Fibroblast of skin of abdomen (primary cell): ENCODE measurements around the gene PNRC2.
A peak's percentile ranks its signal among the peaks of the same experiment; 100 is the strongest.
"Not testable (repeated sequence)": the region's sequence is repeated elsewhere in the genome, so short reads cannot be mapped to it uniquely, and the experiment has no call there.

ENCODE experiments used
- DNase-seq: peaks from one replicate; pipeline ENCODE4 v3.0.0-alpha.2; 2013

The PNRC2 gene

DNA sequence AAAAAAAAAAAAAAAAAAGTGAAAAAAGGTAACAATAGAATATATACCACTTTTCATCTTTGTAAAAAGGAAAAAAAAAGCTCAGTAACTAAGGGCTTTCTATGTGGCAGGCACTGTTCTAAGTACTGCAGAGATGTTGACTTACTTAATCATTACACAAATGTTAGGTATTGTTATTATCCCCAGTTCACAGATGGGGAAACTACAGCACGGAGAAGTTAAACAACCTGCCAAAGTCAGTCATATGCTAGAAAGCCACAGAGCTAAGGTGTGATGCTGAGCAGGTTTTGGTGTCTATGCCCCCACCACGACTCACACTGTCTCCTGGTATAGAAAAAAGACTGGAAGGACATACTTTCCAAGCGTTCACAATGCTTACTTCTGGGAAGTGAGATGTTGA lies 6.6 kb upstream of the PNRC2 start:
- no peak for DNase-seq

DNA sequence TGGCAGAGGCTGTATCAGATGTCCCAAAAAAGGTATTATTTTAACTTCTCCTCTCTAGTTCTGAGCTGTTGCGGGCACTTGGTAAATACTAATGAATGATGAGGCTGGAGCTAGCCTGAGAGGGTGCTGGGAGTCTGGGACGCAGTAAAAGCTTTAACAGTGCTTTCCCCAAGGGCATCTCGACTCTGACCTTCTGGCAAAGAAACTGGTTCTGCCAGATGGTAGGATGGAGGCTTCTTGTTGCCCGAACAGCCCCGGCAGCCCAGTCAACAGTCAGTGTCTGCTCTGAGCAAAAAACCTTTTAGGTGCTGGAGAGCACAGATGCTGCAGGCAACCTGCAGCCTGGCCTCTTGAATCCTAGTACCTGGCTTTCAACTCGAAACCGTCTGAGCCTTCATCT lies 2.5 kb upstream of the PNRC2 start:
- no peak for DNase-seq

DNA sequence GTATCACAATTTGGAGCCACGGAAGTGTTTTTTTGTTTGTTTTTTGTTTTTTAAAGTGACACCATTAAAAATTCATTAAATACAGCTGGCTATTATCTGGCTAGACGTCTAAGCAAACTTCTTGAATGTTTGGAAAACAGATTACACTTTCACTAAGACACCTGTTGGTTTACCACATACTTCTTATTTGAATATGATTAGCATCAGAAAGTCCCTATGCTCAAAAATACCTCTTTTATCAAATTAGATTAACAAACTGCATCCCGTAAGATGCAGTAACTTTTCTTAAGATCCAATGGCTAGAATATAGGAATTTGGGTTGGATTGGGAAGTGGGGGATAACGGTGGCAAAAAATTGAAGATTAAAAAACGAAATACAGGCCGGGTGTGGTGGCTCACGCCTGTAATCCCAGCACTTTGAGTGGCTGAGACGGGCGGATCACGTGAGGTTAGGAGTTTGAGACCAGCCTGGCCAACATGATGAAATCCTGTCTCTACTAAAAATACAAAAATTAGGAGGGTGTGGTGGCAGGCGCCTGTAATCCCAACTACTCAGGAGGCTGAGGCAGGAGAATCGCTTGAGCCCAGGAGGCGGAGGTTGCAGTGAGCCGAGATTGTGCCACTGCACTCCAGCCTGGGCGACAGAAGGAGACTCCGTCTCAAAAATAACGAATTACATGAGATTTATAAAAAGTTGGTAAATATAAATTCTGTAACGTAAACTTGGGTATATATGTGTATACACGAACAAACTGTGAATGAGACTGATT lies 1.4 kb upstream of the PNRC2 start:
- DNase-seq, result not testable (repeated sequence)

DNA sequence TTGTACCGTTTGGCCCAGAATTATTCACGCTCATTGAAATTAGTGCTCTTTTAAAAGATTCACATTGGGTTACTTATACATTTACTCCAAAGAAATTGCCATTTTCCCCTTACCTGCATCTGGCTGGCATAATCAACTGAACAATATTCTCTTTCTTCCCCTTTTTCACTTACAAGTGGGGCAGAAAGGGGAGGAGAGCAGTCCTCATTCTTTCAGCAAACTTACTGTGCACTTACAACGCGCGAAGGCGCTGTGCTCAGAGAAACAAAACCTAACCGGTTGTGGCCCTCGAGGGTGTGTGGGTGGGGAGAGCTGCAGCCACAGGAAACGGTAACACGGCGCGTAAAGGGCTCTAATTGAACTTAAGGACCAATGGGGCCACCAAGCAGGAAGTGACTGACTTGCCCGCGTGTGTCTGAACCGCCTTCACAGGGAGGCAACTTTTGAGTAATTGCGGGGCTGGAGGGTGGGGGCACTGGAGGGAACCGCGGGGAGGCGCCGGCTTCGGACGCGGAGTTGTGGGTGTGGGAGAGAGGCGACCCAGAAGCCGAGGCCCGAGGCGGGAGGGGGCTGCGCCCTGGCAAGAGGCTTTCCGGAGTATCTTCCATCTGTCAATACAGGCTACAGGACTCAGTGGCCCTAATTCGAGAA lies 693 bp upstream of the PNRC2 start:
- peak; percentile 85 for DNase-seq

DNA sequence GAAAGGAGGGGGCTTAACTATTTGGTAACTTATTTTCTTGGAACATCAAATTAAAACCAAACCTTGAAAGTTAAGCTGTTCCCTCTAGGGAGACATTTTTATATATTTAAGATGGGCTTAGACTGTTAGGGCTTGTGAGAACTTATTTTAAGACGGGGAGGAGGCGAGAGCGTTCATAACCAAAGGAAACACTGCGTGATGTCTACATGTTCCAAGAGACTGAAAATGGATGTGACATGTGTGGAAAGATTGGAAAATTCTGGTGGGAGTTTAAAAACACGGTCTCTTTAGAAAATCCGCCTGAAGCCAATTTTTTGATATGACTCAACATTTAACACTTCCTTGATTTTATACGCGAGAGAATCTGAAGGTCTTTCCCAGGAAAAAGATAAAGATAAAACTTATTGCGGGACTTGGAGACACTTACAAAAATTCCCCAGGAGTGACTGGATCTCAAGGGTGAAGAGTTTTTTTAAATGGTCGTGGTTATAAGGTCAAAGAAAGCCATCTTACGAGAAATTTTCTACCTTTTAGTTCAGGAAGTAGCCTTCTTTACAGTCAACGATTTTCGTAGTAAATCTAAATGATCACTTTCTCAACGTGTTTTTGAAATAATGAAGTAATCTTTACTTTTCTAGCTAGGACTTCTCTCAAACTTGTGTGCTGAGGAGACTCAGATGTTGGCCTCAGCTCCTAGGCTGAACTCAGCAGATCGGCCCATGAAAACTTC lies 828 bp downstream of the PNRC2 start:
- peak; percentile 9 for DNase-seq

DNA sequence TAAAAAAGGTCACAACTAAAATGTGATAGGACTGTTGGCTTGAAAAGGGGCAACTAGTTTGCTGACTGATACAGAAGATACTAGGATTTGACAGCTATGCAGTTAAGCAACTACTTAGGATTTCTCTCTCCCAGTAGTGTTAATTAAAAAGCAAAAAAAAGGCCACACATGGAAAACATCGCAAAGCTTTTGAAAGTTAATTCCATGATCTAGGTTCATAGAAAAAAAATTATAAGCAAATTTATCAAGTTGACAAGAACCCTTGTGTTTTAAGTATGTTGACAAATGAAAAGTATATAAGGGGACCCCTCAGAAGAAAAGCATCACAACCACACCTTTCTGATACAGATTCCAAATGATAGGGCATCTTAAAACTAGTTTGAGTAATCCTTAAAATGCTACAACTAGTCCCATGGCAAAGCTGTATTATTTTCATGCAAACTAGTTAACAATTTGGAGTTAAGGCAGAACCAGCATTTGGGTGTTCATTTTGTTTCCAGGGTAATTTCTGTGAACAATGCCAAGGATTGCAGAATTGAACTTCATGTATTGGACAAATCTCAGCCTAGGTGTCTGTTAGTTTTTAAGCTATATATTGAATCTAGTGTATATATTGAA lies 4.1 kb downstream of the PNRC2 start:
- DNase-seq, result no peak

DNA sequence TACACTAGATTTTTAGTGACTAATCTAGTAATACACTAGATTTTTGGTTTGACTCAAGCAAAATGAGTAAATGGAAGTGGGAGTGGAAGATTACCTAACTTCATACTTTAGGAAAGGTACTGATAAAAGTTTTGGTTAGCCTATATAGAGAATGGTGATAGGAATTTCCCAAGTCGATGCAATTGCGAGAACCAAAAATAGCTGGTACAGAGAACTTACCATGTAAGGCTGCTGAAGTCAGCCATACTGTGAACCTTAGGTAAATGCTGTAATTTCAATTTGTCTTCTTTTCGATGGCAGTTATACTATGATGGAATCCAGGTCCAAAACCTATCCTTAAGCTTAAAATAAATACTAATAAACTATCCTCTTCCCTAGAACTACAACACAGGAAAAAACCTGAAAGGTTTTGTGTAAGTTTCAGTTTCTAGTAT lies 4.6 kb downstream of the PNRC2 start:
- no peak for DNase-seq

DNA sequence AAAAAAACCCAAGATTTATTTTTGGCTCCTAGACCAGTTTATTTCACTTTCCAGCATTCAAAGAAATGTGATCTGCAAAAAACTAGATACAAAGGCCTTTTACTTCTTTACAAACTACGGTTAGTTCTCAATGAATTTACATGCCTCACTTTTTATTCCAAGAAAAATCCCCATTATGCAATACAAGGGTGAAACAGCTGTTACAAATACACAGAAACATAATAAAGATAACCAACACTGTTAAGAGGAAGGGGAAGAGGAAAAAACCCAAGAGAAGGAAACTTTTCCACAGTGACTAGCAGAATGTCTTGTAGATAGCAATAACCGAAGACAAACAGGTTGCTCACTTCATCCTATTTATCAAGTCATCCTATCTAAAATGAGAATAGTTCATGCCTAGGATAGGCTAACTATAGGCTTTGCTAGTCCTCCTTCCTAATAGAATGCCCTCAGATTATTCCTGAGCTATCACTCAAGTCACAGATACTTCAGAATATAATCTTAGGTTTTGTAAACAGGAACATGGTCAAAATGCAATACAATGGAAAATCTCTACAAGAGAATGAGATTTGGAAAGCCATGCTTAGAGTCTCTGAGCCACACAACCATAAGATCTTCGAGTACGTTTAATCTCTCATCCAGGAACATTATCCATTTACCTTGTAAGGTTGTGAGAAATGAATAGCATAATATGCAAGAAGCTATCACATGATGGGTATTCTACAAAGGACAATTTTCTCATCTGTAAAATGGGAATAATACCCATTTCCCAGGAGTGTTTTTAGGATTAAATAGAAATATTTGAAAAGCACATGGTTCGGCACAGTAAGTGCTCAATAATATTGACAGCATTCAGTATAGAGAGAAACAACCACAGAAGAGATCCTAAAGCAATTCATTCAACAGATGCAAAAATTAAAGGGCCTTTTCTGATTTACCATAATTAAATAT lies 5.4 kb downstream of the PNRC2 start:
- DNase-seq, result no peak

DNA sequence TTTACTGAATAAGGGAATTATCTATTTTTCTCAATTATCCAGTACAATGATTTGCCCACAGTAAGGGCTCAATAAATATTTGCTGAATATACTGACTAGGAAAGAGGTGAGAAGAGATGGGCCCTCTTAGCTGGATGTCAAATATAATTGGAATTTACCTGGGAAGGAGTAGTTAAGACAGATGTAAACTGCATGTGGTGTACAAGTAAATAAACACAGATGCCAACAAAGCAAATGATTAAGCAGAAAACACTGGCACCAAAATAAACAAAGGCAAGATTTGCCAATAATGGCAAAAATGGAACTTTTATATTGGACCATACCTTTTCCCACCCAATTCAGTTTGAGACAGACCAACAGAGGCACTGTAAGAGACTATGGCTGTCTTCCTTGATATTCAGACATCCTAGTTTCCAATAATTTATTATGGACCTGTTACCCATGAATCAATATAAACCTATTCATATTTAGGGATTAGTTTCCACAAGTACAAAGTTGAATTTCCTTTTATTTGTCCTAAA lies 7.4 kb downstream of the PNRC2 start:
- DNase-seq, result no peak

DNA sequence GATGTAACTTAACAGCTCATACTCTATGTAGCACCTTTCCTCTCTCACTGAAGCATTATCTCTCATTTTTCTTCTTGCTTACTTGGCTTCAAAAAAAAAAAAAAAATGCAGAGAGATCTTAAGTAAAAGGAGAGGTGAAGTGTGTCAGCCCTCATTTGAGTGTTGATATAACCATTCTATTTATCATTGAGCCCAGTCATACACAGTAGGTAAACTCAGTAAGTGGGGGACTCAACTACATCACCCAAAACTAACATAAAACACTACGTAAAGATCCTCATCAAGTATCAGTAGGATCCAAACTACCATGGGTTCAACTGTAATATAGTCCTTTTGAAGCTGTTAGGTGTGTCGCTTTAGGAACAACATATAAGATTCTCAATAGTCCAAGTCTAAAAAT lies 8.2 kb downstream of the PNRC2 start:
- no peak for DNase-seq

DNA sequence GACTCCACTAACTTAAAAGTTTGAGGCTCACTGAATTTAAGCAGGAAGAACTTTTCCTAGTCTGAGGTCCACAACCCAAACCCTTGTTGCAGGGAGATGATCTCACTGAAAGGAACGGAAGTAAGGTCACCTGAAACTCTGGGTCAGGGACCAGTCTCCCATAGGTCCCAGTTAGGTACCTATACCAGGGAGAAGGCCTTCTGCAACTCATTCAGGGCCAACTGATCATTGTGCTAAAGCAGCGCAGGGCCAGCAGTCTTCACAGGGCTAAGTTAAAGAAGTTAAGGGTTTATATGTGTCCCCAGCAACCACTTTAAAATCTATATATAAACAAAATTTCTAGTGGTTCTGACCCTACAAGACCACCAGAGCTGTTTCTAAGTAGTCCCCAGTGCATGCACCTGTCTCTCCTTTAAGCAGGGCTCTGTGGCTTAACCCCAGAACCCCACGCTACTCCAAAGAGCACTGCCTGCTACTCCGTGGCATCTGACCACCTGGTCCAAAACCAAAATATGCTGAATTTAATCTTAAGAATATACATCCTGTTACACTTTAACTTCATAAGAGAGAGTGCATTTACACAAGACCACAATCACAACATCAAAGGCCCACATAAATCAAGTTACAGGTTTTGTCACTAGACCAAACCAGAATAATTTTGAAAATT lies 17.7 kb downstream of the PNRC2 start:
- DNase-seq, result no peak

DNA sequence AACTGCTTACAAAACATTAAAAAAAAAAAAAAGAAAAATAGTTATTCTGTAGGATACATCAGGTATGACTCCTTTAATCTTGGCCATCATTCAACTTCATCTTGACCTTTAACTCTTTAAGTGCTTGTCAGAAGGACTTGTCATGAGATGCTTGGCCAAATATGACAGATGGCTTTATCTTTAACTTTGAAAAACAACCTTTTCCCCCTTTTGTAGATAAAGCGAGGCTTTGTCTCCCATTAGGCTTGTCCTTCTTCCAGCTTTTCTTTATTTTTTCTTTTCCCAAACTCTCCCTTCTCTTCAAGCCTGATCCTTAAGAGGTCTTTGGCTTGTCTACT lies 18.2 kb downstream of the PNRC2 start:
- no peak for DNase-seq

DNA sequence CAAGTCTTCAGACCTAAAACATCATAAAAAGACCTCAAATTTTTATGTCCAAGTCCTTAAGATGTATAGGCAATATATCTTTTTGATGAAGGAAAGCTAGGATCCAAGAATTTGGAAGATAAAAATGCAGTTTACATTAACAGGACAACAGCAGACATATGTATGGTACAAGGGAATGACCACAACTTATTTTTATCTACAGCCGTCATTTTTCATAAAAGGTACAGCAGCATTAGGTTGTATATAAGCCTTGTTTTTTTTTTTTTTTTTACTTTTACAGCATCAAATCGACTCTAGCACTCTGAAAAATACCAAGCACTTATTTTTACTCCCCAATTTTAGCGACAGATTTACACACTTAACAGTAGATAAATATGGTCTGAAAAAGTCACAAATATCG lies 19.2 kb downstream of the PNRC2 start:
- no peak for DNase-seq

DNA sequence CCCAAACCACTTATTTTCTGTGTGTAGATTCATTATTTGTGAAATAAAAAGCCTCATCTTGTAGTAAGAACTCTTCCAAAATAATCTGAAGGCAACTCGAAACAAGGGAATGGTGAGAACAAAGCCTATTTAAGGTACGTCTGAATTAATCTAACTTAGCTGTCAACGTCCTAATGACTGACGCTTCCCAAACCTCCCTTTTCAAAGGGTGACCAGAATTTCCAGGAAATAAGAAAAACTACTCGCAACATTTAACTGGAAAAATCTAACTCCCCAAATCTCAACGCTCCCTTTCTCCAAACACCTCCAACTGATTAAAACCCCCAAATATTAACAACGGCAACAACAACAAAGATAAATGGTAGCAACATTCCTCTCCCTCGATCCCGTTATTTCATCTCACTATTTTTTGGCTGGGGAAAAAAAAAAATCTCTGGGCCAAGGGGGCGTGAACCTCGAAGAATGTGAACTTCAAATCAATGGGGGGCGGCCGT lies 19.8 kb downstream of the PNRC2 start:
- no peak for DNase-seq

DNA sequence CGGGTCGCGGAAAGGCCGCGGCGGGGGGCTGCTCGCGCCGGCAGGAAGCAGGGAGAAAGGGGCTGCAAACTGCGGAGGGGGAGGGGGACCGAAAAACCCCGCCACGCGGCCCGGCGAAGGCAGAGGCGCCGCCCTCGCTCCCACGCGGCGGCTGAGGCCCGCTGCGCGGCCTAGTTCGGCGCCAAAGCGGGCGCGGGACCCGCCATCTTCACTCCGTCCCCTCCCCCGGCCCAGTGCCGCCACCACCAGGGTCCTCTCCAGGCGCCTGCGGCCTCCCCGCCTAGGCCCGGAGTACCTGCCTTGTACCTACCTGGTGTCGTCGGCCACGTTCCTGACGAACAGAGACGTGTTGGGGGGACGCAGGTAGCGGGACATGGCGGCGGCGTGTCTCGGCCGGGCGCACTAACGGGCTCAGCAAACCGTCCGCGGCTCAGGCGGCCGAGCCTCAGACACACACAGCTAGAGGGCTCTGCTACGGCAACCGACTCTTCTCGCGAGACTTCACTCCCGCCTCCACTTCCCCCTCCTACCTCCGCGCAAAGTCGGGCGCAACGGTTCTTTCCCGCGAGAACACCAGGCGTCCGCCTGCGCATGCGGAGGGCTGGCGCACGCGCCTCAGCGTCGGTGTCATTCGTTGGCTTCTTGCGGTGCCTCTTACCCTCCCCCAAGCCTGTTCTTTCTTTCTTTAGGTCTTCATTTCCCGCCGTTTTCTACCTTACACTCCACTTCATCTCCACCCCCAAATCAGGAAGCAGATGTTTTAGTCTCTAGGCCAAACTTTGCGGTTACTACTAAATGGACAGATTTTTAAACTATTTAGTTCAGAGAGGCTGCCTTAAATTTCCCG lies 20.5 kb downstream of the PNRC2 start, which contains the start of gene SRSF10:
Gene SRSF10, minus strand, starts transcription at position 447 of the 847 bp plus-strand sequence. Its CDS starts 72 bp downstream, at position 375.
- DNase-seq, result peak; percentile 99

DNA sequence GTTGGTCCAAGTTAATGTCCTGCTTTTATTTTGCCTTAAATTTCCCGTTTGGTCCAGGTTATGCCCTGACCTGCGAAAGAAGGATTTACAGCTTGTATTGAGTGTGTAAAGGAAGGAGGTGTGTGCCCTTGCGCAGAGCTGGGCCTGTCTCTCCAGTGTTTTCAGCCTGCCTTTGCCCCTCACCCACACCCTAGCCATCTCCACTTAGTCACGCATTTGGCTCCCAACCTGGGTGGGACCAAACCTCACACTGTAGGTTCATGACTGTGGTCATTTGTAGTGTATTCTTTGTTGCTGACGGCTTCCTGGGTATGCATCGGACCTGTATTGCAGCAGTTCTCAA lies 21.1 kb downstream of the PNRC2 start:
- peak; percentile 64 for DNase-seq

DNA sequence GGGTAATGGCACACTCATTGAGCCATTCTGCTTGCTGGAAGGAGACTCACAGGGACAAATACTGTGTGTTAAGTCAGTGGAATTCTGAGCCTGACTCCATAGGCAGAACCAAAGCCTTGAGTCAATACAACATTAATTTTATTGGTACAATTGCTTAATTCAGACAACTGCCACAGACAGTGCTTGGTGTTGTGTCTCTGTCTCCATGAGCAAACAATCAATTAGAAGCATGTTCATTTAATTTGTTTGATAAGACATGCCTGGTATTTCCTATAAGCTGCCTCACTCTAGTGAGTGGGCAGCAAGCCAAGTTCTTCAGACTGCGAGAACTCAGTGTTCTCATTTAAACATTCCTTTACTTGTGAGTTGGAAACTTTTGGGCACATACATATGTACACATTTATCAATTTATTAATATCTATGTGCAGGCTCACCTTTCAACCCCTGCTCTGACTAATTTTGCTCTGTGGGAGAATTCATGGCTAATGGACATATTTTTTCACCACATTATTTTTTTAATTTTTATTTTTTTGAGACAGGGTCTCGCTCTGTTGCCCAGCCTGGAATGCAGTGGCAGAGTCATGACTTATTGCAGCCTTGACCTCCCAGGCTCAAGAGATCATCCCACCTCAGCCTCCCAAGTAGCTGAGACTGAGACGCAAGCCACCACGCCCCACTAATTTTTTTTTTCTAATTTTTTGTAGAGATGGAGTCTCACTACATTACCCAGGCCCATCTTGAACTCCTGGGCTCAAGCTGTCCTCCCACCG lies 25.0 kb downstream of the PNRC2 start:
- peak; percentile 82 for DNase-seq

DNA sequence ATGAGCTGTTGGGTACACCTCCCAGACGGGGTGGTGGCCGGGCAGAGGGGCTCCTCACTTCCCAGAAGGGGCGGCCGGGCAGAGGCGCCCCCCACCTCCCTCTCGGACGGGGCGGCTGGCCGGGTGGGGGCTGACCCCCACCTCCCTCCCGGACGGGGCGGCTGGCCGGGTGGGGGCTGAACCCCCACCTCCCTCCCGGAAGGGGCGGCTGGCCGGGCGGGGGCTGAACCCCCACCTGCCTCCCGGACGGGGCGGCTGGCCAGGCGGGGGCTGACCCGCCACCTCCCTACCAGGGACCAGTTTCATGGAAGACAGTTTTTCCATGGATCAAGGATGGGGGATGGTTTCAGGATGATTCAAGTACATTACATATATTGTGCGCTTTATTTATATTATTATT lies 27.4 kb downstream of the PNRC2 start:
- DNase-seq, result not testable (repeated sequence)

DNA sequence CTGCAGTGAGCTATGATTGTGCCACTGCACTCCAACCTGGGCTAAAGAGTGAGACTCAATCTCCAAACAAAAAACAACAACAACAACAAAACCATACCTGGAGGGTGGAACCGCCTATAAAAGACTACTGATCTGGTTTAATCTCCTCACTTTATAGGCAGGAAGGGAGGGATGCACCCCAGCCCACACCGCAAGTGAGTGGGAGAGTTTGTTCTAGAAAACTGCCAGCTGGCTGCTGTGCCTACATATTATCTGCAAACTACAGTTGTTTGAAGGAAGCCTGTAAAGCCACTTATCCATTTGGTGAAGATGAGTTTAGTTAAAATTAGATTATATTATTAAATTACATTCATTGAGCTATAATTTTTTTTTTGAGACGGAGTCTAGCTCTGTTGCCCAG lies 29.6 kb downstream of the PNRC2 start:
- no peak for DNase-seq
